ENCODE results near the gene NMB.
"Not testable (repeated sequence)": the region's sequence is repeated elsewhere in the genome, so short reads cannot be mapped to it uniquely, and the experiment has no call there.

The NMB gene, protein sequence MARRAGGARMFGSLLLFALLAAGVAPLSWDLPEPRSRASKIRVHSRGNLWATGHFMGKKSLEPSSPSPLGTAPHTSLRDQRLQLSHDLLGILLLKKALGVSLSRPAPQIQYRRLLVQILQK

DNA sequence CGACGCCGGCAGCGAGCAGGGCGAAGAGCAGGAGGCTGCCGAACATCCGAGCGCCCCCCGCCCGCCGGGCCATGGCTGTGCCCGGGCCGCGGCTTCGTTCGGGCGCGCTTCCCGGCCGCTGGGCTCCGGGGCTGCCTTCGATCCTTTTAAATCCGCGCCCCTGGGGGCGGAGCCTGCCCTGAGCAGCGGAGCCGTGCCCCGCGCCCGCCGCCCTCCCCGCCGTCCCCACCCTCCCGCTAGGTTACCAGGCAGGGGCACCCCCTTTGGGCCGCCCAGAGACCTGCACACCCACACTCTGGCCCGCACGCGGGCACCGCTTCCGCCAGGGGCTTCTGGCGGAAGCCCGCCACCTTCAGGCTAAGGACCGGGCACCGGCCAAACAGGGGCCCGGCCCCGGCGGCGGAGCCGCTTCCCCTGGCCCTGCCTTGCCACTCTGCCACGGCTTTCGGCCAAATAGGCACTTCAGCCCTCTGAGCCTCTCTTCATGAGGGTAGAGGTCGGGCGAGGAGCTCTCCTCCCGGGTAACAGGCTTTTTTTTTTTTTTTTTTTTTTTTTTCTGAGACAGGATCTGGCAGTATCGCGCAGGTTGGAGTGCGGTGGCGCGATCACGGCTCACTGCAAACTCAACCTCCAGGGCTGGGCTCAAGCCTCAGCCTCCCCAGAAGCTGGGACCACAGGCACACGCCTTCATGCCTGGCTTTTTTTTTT lies at the start of gene NMB:
Gene NMB, minus strand, starts transcription at position 120 of the 708 bp plus-strand sequence. Its CDS starts 47 bp downstream, at position 73.
- DNase-seq, result peak; percentile 12

DNA sequence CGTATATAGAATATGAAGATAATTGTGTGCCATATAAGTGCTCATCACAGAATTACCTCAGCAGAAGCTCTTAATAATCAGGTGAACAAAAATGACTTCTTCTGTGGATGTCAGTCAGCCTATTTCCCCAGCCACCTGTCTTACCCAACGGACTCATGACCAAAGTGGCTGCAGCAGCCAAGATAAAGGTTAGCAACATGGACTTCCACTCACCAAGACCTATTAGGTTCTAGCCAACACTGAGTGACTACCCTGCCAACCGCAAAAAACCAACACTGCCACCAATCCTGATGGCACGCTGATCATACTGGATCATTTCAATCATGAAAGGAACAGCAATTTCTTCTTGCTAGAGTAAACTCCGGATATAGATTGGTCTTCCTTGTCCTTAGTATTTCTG lies 45.8 kb upstream of the NMB start:
- DNase-seq, result no peak

DNA sequence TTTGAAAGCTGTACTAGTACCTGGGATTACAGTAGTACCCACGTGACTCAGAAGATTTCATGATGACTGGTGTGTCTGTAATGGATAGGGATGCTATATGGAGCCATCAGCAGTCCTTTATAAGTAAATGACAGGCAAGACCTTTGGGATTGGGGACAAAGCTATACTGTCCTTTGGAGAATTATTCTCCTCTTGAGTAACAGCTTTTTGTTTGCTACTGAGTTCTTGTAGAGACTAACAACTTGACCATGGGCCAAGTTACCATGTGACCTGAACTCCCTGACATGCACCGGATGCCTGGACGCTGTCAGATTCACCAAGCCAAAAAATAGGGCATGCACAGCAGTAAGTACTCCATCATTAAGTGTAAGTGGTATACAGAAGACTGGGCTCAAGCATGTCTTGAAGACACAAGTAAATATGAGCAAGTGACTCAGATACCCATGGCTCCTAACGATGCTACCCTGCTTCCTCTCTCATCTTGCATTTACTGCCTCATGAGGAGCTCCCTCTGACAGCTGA lies 45.0 kb upstream of the NMB start:
- DNase-seq, result no peak

DNA sequence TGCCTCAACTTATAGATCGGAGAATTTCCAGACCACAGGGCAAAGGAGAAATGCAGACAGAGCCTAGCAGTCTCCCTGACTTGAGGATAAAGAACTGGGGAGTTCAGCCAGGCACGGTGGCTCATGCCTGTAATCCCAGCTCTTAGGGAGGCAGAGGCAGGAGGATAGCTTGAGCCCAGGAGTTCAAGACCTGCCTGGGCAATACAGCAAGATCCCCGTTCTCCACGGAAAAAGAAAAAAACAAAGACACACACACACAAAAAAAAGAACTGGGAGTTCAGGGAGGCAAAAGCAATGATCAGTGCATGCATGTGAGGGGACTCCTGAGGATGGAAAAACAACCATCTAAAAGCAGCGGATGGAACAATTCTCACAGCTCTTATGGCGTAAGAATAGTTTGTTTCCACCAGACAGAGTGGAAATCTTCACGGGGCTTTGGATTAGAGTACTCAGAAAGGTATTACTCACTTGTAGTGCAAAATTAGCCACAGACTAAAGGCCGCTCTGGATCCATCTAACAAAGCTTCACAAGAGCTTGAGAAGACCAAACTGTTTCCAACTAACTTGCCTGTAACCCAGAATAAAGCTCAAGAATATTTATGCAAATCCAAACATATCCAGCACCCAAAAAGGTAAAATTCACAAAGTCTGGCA lies 41.7 kb upstream of the NMB start:
- DNase-seq, result no peak

DNA sequence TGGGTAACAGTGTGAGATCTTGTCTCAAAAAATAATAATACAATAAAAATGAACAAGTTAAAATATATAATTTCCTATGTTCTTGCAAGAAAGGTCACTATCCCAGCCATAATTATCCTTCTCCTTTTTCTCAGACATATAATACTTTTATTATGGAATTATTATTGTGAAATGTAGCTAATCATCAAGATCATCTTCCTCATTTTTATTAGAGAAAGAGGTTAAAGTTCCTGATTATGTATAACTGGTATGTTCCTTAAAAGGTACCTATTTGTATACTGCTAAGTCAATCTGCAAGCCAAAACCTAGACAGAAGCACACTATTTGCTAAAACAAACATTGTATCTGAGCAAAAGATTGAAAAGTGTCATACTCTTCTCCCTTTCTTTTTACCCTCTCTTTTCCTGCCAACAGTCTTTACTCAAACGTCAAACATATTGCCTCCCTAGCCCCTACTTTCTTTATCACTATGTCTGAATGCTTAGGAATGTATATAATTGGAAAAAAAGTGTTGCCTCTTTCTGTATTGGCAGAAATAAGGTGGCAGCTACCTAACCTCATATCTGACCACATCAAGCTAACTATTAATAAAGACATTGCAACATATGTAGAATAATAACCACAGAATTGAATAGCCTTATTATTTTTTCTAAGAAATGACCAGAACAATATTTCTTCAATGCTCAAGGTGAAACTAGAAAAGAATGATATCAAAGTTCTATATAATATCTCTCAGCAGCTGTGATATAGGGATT lies 39.4 kb upstream of the NMB start:
- no peak for DNase-seq

DNA sequence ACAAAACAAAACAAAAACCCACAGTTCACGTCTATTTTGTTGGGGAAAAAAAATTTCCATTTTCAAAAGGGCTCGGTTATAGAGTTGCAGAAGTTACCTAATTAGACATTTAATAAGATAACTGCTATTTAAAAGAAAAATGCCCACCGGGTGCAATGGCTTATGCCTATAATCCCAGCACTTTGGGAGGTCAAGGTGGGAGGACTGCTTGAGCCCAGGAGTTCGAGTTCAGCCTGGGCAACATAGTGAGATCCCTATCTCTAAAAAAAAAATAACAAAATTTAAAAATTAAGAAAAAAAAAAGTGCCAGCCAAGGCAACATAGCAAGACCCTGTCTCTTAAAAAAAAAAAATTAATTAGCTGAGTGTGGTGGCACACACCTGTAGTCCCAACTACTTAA lies 38.8 kb upstream of the NMB start:
- DNase-seq, result no peak

DNA sequence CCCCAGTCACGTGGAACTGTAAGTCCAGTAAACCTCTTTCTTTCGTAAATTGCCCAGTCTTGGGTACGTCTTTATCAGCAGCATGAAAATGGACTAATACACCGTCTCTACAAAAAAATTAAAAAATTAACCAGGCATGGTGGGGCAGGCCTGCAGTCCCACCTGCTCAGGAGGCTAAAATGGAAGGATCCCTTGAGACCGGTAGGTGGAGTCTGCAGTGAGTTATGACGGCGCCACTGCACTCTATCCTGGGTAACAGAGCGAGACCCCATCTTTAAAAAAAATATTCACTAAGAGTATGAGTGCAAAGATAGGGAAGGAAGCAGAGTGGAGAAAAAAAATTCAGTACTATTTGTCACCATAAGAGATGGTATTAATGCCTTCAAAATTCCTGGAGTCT lies 32.3 kb upstream of the NMB start:
- DNase-seq, result no peak

DNA sequence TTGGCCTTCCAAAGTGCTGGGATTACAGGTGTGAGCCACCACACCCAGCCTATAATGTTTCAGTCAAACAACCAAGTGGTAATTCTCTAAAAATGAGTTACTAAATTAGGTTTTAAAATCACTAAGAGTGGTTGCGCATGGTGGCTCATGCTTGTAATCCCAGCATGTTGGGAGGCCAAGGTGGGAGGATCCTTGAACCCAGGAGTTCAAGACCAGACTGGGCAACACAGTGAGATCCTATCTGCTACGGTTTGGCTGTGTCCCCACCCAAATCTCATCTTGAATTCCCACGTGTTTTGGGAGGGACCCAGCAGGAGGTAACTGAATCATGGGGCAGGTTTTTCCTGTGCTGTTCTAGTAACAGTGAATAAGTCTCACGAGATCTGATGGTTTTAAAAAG lies 31.9 kb upstream of the NMB start:
- no peak for DNase-seq

DNA sequence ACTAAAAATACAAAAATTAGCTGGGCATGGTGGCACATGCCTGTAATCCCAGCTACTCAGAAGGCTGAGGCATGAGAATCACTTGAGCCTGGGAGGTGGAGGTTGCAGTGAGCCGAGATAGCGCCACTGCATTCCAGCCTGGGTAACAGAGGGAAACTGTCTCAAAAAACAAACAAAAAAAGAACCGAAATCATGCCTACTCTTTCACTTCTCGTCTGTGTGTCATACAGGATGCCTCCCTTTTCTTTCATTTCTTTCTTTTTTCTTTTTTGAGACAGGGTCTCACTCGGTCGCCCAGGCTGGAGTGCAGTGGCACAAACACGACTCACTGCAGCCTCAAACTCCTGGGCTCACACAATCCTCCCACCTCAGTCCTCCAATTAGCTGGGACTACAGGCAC lies 28.4 kb upstream of the NMB start:
- DNase-seq, result not testable (repeated sequence)

DNA sequence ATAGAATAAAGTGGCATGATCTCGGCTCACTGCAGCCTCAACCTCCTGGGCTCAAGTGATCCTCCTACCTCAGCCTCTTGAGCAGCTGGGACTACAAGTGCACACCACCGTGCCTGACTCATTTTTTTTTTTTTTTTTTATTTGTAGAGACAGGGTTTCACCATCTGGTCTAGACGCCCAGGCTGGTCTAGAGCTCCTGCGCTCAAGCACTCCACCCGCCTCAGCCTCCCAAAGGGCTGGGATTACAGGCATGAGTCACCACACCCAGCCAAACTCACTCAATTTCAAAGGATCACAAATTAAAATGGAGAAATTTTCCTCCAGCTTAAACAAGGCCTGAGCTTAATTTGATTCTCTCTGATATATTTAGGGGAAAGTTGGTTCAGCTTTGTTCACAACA lies 27.3 kb upstream of the NMB start:
- DNase-seq, result no peak

DNA sequence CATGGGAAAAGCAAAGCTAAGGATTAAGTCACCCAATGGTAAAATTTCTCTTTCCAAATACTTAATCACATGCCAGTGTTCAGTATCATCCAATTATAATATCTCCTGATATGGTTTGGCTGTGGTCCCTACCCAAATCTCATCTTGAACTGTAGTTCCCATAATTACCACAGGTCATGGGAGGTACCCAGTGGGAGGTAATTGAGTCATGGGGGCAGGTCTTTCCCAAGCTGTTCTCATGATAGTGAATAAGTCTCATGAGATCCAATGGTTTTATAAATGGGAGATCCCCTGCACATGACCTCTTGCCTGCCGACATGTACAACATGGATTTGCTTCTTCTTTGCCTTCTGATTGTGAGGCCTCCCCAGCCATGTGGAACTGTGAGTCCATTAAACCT lies 26.1 kb upstream of the NMB start:
- no peak for DNase-seq

DNA sequence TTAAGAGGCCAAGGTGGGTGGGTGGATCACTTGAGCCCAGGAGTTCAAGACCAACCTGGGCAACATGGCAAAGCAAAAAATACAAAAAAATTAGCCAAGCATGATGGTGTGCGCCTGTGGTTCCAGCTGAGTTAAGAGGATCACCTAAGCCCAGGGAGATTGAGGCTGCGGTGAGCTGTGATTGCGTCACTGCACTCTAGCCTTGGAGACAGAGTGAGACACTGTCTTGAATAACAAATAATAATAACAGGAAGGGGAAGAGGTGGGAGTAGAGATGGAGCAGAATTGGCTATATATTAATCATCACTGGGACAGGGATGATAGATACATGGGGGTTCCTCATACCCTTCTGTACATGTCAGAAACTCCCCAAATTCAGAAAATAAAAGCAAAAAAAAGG lies 23.8 kb upstream of the NMB start:
- no peak for DNase-seq

DNA sequence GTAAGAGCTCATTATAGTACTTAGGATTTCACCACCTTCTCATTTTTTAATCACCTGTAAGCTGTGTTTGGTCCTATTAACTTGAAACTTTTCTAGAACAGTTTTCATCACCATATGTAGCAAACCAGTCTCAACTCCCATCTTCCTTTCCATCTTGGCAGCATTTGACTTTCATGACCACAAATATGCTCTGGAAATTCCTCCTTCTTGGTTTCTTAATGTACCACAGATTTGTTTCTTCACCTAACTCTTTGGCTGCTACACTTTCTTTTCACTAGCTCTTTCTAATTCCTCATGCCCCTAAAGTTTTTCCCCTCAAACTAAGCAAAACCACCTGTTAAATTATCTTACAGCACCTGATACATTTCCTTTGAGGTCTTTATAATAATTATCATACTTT lies 13.2 kb upstream of the NMB start:
- no peak for DNase-seq

DNA sequence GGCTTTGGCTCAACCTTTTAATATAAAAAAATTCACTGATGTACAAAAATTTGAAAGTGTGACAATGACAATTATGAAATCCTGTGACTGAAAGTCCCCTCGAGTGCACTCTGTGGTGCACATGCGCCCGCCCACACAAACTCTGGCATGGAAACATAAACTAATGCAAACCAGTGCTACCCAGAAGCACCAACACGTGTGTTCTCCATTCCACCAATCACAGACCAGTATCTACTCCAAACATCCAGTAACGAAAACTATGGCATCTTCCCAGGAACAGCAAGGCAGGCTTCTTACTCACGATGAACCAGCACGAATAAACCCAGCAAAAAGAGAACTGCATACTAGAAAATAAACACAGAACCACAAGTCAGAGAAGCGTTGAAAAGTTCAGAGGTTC lies 11.7 kb upstream of the NMB start:
- DNase-seq, result no peak

DNA sequence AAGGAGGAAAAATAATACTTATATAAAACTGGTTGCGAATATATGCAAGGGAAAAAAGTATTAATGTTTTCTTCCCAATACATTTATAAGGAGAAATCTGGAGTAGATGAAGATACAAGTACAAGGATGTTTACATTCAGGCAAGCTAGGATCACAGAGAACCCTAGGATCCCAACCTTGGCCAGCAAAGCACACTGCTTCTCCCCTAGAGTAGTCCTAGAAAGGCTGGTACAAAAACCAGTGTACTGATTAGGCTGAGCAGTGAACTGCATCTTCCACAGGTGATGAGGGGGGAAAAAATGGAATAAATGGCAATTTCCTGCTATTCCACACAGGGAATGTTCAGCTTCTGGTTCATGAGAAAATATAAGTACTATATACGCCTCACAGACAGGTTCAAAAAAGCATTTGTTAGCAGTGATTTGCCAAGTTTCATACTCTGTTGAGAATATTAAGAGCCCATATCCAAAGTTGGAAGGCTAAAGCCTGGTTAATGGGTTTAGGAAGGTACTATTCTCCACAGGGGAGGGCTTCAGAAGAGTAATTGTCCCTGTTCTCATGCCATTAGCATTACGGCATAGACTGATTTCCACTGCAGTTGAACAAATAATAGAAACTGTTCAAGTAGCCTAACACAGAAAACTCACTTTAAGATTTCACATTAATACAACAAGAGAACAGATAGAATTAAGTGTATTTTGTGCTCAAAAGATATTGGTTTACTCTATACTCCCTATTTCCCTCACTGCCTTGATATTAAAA lies 10.4 kb upstream of the NMB start:
- DNase-seq, result no peak

DNA sequence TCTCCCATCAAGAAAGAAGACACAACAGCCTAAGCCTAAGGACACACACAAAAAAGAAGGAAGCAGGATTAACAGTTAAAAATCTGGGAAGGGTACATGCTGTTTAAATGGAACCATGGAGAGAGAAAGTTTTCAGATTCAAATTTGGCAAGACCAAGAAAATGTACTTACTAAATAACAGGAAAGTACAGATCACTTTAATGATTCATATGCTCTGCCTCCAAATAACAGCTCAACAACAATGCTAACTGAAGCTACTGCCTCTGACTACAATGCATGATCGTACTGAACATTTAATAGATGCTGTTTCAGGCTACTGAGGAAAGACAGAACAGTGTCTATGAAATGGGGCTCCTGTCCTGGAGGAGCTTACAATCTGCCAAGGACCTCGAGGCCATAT lies 8.4 kb upstream of the NMB start:
- DNase-seq, result no peak

DNA sequence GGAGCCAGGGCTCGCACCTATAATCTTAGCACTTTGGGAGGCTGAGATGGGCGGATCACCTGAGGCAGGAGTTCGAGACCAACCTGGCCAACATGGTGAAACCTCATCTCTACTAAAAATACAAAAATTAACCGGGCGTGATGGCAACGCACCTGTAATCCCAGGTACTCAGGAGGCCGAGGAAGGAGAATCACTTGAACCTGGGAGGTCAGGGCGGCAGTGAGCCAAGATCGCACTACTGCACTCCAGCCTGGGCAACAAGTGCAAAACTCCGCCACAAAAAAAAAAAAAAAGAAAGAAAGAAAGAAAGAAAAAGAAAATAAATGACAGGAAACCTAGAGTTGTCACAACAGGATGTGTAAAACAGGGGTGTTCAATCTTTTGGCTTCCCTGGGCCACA lies 3.0 kb upstream of the NMB start:
- DNase-seq, result no peak

DNA sequence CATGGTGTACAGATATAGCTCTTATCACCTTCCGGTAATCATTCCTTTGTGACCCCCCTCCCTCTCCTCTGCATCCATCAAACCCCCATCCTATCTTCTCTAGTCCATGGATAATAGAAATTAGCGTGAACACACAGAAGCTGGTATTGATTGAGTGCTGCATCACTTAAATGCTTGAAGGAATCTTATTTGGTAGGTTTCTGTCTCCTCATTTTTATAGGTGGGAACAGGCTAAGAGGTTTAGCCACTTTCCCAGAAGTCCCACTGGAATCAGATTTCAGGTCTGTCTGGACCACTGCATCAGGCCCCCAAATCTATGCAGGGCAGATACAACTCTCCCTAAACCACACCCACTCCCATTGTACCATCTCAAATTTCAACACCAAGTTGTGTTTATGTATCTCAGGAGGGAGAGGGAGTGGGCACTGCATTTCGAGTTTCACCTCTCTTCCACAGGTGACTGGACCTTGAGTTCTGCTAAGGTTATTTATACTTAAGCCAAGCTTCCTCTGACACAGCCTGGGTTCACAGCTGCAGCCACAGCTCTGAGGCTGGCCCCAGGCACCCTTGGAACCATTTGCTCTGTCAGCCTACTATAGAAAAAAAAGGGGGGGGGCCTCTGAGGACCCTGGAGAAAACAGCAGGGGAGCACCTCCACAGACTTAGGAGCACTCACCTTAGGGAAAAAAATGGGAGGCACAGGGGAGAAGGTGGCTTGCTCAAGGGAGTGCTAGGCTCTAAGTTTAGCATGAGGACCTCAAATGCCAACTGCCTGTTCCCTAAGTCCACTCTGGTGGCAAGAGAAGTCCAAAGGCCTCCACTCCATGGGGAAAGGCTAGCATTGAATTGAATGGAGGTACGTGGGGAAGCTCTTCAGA lies 2.1 kb upstream of the NMB start:
- DNase-seq, result no peak

DNA sequence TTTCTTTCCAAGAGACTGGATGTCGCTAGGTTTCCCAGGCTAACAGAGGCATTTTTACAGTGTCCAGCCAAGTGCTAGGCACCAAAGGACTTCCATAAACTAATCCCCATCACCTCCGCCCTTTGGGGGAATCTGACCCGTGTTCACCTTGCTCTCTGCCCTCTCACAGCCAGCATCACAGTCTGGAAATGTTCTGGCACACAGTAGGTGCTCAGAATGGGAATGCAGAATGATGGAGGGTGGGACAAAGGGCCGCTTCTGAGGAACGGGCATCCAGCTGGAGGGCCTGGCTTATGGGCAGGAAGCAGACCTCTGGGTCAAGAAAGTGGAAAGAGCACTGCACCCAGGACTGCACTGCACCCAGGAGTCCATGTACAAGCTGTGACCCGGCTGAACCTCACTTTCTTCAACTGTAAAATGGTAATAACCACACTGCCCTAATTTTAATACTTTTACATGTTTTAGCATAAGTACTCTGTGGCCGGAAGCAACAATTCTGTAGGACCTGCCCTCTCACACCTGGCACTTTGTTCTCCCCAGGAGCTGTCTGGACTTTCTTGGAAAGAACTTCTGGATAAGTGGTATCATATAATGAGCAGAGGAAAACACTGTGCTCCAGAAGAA lies 901 bp upstream of the NMB start:
- DNase-seq, result no peak

DNA sequence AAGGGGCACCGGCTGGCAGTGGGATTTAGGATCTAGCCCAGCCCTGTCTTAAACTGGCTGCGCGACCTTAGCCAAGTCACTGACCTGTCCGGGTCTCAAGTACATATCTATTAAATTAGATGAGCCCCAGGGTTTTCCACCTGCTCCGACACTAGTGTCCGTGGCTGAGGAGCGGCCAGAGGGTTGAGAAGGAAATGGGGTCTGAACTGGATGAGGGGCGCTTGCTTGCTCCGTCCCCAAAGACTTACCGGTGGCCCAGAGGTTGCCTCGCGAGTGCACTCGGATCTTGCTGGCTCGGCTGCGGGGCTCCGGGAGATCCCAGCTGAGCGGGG lies 285 bp downstream of the NMB start:
- no peak for DNase-seq

DNA sequence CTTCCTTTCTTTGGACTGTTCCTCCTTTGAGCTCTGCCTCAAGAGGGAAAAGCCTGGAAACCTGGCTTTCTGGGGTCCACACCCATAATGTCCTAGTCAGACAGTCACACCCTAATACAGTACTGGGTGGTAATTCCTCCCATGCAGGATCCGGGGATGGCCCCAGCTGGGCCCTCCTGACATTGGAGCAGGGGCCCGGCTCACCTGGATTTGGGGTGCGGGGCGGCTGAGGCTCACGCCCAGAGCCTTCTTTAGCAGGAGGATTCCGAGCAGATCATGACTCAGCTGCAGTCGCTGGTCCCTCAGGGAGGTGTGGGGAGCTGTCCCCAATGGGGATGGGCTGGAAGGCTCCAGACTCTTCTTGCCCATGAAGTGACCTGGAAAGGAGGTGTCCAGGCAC lies 1.0 kb downstream of the NMB start:
- DNase-seq, result no peak

Data from NCI-H1417 treated with DMSO at 0.1 percent for 48 hours (cell line).